Stimulated activated CD8-positive, alpha-beta memory T cell treated with anti-CD3 and anti-CD28 coated beads, Interleukin-15, amount 100 ng/mL, for 4 hours (primary cell): Measurements from ENCODE around the gene TIMP2.
"Not testable (repeated sequence)": the region's sequence is repeated elsewhere in the genome, so short reads cannot be mapped to it uniquely, and the experiment has no call there.

Experiments
- DNase-seq, 2 donors: peaks; one replicate each; pipeline ENCODE4 v3.0.0-alpha.2; 2020; ENCODE audit warnings: low read depth in 2 of 2

The TIMP2 gene

DNA sequence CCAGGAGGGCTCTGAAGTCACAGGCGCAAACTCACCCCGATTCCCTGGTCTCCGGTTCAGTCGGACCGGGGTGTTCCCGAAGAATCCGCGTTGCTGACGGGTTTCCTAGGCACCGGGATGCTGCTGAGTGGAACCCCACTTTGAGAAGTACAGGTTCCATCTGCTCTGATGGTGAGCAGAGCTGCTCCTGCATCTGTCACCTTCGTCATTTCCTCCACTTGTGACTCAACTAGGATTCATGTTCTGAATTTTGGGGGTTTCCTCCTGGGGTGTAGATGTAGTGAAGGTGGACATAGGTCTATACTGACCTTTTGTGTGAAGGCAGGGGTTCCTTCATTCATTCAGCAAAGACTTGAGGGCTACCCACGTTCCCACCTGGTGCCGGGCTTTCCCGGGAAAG is 29.5 kb upstream of the TIMP2 start:
- no peak for DNase-seq

DNA sequence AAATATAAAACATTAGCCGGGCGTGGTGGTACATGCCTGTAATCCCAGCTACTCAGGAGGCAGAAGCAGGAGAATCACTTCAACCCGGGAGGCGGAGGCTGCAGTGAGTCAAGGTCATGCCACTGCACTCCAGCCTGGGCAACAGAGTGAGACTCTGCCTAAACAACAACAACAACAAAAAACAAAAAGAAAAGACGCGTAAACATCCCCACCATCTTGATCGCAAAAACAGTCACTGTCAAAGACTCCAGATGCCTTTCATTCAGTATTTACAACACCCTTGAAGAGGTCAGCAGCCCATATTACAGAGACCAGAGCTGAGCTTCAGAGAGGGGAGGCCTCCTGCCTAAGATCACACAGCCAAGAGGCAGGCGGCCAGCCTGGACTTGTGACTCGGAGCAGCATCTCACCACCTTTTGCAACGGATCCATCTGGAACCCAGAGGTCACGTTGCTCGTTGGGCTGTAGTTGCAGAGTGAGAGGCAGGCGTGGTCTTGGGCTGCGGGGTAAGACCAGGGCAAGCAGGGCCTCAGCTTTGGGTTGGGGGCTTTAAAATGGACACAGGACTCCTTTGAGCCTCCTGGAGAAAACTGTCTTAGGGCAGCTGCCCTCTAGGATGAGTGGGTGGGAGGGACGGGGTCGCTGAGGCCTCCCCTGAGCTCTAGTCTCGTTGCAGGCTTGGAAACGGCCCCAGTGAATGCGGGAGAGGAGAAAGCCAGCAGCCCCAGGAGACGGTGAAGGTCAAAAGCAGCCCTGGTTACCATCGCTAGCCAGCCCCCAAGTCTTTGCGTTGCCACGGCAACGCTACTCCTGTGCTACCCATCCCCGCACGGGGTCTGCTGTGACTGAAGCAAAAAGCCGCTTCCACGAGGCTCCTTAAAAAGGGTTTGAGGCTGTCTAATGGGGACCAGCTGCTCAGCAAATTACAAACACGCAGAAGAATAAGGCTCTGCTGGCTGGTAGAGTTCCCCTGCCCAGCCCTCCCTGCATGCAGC is 28.5 kb upstream of the TIMP2 start:
- DNase-seq: no peak

DNA sequence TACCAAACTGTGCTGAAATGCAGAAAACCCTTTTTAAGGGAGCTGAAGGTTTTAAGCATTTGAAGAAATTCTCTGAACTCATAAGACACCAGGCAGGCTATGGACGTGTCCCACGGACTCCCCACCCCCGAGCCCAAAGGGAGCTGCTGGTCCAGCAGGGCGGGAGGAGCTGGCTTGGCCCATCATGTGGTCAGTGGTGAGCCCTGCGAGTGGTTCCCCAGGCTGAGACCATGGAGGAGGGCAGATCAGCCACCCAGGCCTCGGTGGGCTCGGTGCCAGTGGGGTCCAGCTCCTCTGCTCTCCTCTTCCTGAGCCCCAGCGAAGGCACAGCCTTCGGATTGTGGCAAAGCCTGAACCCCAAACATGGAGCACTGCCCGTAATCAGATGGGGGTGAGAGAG is 27.5 kb upstream of the TIMP2 start:
- DNase-seq: no peak

DNA sequence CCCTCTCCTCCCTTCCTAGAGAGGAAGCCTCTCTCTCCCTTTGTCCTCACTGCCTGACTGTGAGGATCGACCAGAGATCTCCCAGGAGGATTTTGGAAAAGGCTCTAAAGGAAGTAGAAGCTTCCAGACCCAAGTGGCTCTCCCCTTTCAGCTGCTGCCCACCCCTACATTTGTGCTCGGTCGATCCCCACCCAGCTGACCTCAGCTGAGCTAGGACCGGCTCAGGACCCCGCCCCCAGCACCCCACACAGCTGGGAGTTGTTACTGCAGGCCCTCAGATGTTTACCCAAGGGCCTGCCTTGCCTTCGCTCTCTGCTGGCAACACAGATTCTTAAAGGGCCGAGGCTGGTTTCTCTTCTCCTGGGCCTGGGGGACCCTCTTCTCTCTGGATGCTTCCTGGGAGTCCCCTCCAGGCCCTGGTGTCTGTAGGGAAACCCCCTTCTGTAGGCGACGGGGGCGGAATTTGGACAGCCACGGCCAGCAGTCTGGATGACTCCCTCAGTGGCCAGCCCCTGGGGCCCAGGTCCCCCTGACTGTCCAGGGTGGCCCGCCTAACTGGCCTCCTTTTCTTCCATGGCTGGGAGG is 26.9 kb upstream of the TIMP2 start:
- no peak for DNase-seq

DNA sequence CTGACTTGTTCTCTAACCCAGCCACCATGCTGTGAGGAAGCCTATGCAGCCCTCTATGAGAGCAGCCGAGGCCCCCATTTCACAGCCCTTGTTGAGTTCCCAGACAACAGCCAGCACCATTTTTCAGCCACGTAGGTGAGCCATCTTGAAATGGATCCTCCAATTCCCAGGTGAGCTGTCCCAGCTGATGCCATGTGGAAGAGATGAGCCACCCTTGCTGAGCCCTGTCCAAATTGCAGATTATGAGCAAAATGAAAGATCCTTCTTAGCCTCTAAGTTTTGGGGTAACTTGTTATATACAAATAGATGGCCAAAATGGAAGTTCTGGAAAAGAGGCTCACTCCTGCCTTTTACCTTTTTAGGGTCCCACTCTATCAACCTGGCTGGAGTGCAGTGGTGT is 25.7 kb upstream of the TIMP2 start:
- DNase-seq: no peak

DNA sequence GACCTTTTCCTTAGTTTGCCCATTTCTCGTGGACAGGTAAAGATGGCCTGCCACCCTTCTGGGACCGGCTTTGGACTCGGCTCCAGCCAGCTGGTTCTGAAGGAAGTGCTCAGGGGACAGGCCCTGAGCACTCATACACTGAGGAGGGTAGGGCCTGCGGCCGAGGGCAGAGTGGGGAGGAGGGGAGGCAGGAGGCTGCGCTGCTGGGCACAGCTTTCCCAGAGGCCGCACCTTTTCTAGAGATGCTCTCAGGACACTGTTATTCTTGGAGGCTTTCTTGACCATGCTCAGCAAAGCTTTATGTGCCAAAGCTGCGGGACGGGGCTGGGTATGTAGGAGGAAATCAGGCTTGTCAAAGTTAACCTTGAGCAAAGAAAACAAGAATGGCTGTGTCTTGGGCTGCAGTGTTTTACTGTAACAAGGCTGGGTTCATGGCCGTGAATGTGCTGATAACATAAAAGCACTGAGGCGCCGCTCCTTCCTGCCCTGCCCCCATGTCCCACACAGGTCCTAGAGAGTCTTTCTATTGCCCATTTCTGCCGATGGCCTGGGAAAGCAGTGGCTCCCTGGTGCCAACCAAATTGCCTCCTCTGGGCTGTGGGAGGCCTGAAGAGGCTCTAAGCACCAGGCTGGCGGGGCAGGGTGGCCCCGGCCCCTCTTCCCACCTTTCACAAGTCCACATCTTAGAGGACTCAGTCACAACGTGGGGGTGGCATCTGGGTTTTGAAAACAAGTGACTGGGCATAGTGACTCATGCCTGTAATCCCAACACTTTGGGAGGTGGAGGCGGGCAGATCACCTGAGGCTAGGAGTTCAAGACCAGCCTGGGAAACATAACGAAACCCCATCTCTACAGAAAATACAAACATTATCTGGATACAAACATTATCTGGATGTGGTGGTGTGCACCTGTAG is 22.3 kb upstream of the TIMP2 start:
- no peak for DNase-seq

DNA sequence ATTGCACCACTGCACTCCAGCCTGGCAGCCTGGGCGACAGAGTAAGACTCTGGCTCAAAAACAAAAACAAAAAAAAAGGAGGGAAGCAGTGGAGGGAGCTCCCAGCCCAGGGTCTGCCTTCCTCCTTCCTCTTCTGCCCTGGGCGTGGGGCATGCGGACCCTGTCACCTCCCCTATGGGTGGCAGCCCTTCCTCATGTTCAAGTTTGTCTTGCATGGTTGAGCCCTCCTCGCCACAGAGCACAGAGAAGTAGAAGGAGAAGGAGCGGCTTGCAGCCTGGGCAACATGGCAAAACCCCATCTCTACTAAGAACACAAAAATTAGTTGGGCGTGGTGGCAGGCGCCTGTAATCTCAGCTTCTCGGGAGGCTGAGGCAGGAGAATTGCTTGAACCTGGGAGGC is 21.4 kb upstream of the TIMP2 start:
- no peak for DNase-seq

DNA sequence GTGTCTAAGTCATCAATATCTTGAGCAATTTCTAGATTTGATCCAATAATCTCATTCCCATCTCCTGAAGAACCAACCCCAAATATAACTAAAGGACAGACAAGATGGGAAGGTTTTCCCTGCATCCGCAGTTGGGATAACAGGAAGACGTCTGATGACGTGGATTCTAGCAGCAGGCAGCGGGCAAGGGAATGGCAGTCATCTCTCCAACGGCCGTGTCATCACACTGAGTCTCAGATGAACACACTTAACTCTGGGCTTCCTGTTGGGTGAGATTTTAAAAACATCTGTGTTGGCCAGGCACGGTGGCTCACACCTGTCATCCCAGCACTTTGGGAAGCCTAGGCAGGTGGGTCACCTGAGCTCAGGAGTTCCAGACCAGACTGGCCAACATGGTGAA is 20.9 kb upstream of the TIMP2 start:
- no peak for DNase-seq

DNA sequence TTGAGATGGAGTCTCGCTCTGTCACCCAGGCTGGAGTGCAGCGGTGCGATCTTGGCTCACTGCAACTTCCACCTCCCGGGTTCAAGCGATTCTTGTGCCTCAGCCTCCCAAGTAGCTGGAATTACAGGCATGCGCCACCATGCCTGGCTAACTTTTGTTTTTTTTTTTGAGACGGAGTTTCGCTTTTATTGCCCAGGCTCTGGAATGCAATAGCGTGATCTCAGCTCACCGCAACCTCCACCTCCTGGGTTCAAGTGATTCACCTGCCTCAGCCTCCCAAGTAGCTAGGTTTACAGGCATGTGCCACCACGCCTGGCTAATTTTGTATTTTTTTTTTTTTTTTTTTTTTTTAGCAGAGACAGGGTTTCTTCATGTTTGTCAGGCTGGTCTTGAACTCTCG is 20.3 kb upstream of the TIMP2 start:
- DNase-seq: not testable (repeated sequence)

DNA sequence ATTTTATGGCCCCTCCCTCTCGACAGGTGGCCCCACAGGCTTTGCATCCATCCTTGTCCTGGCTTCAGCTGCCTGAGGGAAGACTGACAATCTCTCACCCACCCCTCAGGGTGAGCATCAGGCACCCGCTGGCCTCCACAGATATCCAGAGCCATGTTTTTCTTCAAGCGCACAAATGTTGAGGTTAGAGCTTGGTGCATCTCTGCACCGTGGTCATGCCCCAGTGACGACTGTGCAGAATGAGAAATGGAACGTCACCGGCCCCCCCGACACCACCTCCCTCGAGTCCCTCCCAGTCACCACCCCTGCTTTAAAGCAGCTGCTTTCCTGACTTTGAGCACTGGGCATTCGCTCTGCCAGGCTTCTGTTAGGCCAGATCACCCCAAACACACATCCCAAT is 19.8 kb upstream of the TIMP2 start:
- no peak for DNase-seq

DNA sequence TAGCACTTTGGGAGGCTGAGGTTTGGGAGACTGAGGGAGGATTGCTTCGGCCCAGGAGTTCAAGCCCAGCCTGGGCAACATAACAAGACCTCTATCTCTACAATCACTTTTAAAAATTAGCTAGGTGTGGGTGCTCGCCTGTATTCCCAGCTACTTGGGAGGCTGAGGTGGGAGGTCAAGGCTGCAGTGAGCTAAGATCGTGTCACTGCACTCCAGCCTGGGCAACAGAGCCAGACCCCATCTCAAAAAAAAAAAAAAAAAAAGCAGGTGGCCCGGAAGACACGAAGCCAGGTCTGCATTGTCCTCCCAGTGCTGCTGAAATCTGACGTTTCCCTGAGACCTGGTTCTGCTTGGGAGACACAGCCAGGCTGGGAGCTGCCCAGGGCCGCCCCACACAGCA is 18.8 kb upstream of the TIMP2 start:
- DNase-seq: no peak

DNA sequence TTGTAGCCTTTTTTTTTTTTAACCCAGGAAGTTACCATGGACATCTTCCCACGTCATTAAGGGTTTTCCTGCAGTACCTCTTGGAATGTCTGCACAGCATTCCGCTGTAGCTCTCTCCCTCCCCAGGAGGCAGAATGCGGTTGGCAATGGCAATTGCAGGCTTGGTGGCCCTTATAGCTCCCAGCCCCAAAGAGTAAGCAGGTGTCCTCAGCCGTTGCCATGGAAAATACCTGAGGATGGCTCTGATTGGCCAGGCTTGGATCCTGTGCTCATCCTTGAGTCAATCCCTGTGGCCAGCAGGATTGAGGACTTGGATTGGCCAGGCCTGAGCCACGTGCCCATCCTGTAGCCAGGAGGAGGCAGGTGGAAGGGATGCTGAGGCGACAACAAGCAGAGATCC is 15.5 kb upstream of the TIMP2 start:
- DNase-seq: no peak

DNA sequence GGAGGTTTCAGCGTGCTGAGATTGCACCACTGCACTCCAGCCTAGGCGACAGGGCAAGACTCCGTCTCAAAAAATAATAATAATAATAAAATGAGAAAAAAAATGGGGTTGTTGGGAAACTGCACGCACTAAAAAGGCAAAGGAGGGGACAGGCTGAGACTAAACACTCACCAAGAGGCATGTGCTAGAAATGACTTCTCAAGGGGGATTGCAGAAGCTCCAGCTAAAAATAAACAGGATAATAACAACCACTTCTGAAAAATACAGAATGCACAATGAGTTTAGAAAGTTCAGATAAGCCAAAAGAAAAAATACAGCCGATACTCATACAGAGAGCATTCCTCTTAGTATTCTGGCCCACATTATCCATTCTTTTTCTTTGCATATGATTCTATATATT is 15.1 kb upstream of the TIMP2 start:
- no peak for DNase-seq

DNA sequence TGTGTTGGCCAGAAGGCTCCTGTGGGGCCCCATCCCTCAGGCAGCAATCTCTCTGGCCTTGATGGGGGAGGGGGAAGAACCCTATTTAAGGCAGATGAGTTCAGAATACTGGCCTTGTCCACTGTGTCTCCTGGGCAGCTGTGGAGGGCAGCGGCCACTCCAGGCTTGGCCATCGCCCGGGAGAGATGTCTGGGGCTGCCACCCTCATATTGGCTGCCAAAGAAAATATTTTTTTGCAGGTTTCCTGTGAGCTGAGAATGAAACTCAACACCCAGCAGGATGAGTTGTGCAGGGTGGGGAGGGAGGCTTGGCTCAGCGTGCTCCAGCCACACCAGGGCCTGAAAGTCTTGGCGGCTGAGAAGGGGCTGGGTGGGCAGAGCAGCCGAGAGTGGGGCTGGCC is 14.4 kb upstream of the TIMP2 start:
- no peak for DNase-seq

DNA sequence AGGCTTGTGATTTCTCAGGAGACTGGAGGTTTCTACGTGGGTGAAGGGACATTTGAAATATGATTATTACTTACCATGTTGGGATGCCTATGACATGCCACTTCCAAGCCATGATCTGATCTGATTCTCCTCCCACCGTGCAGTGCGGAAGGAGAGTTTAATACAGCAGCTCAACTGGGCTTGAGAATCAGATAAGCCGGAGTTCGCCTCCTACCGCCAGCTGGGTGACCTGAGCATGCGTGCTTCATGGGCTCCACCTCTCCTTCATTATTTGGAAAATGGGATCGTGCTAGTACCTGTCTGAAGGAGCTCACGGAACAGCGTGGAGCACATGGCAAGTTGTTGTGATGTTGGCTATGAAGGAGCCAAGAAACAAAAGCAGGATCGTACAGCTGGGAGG is 12.4 kb upstream of the TIMP2 start:
- no peak for DNase-seq

DNA sequence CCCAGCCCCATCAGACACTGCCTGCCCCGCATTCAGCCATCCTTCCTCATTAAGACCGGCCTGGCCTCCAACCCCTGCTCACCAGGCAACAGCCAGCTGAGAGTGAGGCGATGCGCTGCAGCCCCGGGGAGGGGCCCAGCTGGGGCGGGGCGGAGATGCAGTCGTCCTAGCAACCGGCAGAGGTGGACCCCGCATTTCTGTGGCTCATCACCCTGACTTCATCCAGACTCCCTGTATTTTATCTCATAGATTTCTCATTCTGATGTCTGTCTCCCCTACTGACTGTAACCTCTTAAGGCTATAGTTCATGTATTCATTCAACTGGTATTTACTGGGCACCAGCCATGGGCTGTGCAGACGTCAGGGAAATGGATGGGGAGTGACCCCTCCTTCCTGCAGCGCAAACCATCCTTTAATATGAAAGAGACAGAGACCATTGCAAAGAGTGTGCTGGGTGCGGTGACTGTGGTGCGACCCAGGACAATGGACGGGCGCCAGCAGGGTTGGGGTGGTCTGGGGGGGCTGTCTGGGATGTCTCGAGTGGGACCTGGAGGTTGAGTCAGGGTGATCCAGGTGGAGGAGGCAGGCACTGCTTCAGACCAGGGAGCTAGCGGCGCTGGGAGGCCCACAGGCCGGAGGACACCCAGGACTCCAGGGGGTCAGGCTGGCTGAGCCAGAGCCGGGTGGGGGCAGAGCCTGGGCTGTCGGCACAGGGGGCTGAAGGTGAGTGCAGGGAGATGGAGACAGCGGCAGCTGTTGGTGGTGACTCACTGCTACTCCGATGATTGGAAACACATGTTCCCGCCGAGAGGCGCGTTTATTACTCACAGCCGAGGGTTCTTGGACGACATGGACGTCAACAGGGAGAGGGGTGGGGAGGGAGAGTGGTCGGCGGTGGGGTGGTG is 10.5 kb upstream of the TIMP2 start:
- DNase-seq: no peak

DNA sequence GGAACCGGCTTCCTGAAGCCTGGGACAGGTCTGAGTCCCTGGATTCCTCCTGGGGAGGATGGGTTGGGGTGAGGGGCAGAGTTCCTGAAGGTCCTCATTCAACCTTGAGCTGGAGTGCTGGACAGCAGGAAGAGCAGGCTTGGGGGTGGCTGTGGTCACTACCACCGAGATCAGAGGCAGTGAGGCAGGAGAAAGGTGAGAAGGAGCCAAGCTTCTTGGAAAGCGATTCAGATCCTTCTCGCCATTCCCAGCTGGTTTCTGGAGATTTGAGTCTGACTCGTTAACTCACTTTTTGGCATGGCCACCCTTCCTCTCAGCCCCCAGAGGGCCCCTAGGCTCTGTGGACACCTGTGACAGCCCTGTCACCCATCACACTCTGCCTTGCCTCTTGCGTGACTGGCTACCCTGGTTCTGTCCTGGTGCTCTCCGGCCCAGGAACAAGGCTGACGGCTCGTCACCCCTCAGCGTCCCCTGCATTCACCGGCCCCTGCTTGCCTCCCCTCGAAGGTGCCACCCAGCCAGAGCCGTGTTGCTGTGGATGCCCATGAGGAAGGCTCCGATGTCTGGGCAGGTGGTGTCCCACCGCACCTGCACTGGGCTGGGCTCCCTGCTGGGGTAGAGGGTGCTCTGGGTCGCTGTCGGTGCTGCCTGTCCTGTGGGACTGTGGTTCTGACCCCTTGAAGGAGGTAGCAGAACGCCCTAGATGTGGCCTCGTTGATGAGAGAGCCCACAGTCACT is 9.7 kb upstream of the TIMP2 start:
- DNase-seq: no peak

DNA sequence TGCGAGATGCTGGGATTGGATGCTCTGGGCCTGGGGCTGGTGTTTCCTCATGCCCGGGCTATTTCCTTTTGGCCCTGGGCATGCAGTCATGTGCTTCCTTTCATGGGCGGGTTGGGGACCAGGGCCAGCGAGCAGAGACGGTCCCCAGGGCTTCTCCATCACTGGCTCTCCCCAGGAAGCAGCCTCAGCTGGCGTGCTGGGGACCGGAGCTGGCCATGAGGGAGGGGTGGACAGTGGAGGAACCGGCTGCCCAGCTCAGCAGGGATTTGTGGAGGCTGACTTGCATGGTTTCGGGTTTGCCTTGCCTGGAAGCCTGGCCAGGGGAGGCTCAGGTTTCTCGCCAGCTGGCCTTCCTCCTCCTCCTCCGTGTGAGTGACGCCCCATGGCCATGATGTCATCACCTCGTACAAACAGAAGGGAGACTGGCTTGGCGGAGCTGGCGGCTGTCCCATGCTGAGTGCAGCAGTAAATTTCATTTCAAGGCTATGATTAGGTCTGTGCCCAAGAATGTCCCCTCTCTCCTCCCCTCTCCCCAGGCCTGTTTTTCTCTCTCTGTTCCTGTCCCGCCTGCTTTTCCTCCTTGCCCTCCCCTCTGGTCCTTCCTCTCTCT is 8.9 kb upstream of the TIMP2 start:
- no peak for DNase-seq

DNA sequence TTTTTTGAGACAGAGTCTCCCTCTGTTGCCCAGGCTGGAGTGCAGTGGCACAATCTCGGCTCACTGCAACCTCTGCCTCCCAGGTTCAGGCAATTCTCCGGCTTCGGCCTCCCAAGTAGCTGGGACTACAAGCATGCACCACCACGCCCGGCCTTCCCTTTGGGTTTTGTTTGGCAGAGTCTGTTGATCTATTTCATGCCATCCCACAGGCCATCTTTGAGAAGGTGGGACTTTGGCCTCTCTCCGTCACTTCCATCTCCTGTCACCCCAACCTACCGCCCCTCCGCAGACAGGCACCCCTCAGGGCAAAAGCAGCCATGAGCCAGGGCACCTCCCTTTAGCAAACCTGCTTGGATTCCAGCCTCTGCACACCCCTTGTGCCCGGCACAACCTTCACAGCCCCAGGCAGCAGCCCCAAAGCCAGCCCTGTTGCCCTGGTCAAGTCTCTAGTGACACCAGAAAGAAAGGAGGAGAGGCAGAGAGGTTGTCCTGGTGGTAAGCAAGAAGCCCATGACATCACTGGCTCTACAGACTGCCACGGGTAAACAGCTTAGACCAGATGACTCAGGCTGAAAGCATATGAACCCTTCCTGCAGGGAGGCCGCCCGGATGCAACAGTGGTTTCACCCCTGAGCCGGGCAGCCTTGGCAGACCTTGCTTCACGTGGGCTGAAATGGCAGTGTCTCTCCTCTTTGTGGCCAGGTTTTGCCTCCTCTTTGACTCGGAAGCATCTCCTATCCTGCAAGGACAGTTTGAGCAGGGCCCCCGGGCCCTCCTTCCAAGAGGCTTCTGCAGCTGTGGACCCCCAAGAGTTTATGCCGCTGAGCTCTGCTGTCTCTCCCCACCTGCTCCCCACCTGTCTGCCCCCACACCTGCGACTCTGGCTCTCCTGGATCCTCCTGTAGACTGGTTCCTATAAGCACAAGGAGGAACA is 8.1 kb upstream of the TIMP2 start:
- peak in 1 of 2 donors; percentile 10 for DNase-seq
